ENCODE data around the gene TTC23.

- no peak for TF ChIP-seq POLR2A (IDR thresholded peaks at IDR 0.05; ENCODE audit: low read length)
- TF ChIP-seq GATA1 (IDR thresholded peaks at IDR 0.05; ENCODE audit: low read depth, low read length): no peak
Measured at GRCh38 chr15:99100245-99101173, 148.9 kb downstream of the TTC23 start.

Measured in erythroblast (primary cell).